GM15510 (cell line): ENCODE measurements around the gene LRRC15.

ENCODE experiments used
- POLR2A ChIP-seq: IDR thresholded peaks from 3 replicates; pipeline ENCODE4 v1.6.1; 2011; ENCODE audit warnings: borderline replicate concordance; ENCODE audit not compliant: insufficient read length; ENCODE audit errors: extremely low read depth

The LRRC15 gene

GRCh38 chr3:194357681-194358080 is 11.9 kb downstream of the LRRC15 start:
- TF ChIP-seq POLR2A = no peak

- TF ChIP-seq POLR2A = no peak
Observed at GRCh38 chr3:194355379-194355778, 14.2 kb downstream of the LRRC15 start.

- TF ChIP-seq POLR2A = no peak
Observed at GRCh38 chr3:194354315-194354714, 15.2 kb downstream of the LRRC15 start.

GRCh38 chr3:194352667-194353246 is 16.8 kb downstream of the LRRC15 start:
- TF ChIP-seq POLR2A = no peak

GRCh38 chr3:194351952-194352536 is 17.5 kb downstream of the LRRC15 start:
- TF ChIP-seq POLR2A = no peak

- no peak for TF ChIP-seq POLR2A
Observed at GRCh38 chr3:194351080-194351672, 18.4 kb downstream of the LRRC15 start, which contains the start of gene CPN2. CPN2 (minus strand) TSS chr3:194351328; CDS start chr3:194342702, 8,626 bp downstream.

GRCh38 chr3:194350726-194351071 is 18.8 kb downstream of the LRRC15 start:
- no peak for TF ChIP-seq POLR2A

GRCh38 chr3:194348354-194348753 is 21.2 kb downstream of the LRRC15 start:
- TF ChIP-seq POLR2A = no peak

- no peak for TF ChIP-seq POLR2A
Observed at GRCh38 chr3:194346621-194347020, 22.9 kb downstream of the LRRC15 start.

GRCh38 chr3:194346035-194346434 is 23.5 kb downstream of the LRRC15 start:
- TF ChIP-seq POLR2A = no peak

- TF ChIP-seq POLR2A = no peak
Observed at GRCh38 chr3:194344012-194344411, 25.5 kb downstream of the LRRC15 start.

- TF ChIP-seq POLR2A = no peak
Observed at GRCh38 chr3:194343561-194343893, 26.0 kb downstream of the LRRC15 start.

GRCh38 chr3:194342861-194343560 is 26.5 kb downstream of the LRRC15 start:
- no peak for TF ChIP-seq POLR2A

- no peak for TF ChIP-seq POLR2A
Observed at GRCh38 chr3:194340757-194341400, 28.7 kb downstream of the LRRC15 start.

GRCh38 chr3:194339840-194340239 is 29.7 kb downstream of the LRRC15 start:
- TF ChIP-seq POLR2A = no peak
